ENCODE measurements around the gene HOXD10.

The HOXD10 gene

GRCh38 chr2:176167398-176167797 is 50.8 kb downstream of the HOXD10 start:
- no peak for DNase-seq (ENCODE audit: low read depth in 2 of 2)
- no peak for TF ChIP-seq CTCF (IDR thresholded peaks at IDR 0.05; ENCODE audit: low read depth, low read length)
- no peak overlapping the region for H3K4me3 ChIP-seq (replicated peaks in 1 of 2; ENCODE audit: low read depth in 2 of 2, low read length in 2 of 2)

- no peak overlapping the region for H3K4me3 ChIP-seq (replicated peaks in 1 of 2; ENCODE audit: low read depth in 2 of 2, low read length in 2 of 2)
- no peak for DNase-seq (ENCODE audit: low read depth in 2 of 2)
- no peak for TF ChIP-seq CTCF (IDR thresholded peaks at IDR 0.05; ENCODE audit: low read depth, low read length)
Measured at GRCh38 chr2:176169181-176169580, 52.6 kb downstream of the HOXD10 start.
